Mesendoderm (in vitro differentiated cells): ENCODE measurements around the gene MAN2B2.

ENCODE experiments used
- DNase-seq: peaks from one replicate; pipeline ENCODE4 v3.0.0; 2013
- H2AK5ac ChIP-seq: 2 replicates; pipeline ENCODE4 v1.6.1; 2013; ENCODE audit warnings: low read length, inconsistent platforms
- H2BK120ac ChIP-seq: 2 replicates; pipeline ENCODE4 v1.6.1; 2013; ENCODE audit warnings: low read depth, mild to moderate bottlenecking, low read length, moderate library complexity, mixed read lengths
- H2BK15ac ChIP-seq: replicated peaks from 2 replicates; pipeline ENCODE4 v1.6.1; 2013; ENCODE audit warnings: low read depth, mild to moderate bottlenecking, moderate library complexity
- H2BK5ac ChIP-seq: 2 replicates; pipeline ENCODE4 v1.6.1; 2013; ENCODE audit warnings: low read length, inconsistent platforms
- H3K18ac ChIP-seq: 2 replicates; pipeline ENCODE4 v1.6.1; 2013; ENCODE audit warnings: mild to moderate bottlenecking, low read length, mixed read lengths
- H3K23ac ChIP-seq: one replicate; pipeline ENCODE4 v1.6.1; 2013; ENCODE audit warnings: low read length
- H3K27ac ChIP-seq: 2 replicates; pipeline ENCODE4 v1.5.1; 2013; ENCODE audit warnings: low read depth, mild to moderate bottlenecking, inconsistent platforms, low read length, moderate library complexity
- H3K27me3 ChIP-seq: 2 replicates; pipeline ENCODE4 v1.6.1; 2013; ENCODE audit warnings: low read length, control low read depth, mild to moderate bottlenecking, inconsistent platforms; ENCODE audit not compliant: insufficient read depth, poor library complexity
- H3K36me3 ChIP-seq: 2 replicates; pipeline ENCODE4 v1.6.1; 2013; ENCODE audit warnings: low read length, inconsistent platforms; ENCODE audit not compliant: control insufficient read depth, insufficient read depth
- H3K4ac ChIP-seq: one replicate; pipeline ENCODE4 v1.6.1; 2013; ENCODE audit warnings: low read depth, mild to moderate bottlenecking, low read length, moderate library complexity
- H3K4me1 ChIP-seq: 2 replicates; pipeline ENCODE4 v1.6.1; 2013; ENCODE audit warnings: low read depth, low read length, inconsistent platforms; ENCODE audit not compliant: control insufficient read depth
- H3K4me2 ChIP-seq: 2 replicates; pipeline ENCODE4 v1.6.1; 2013; ENCODE audit warnings: low read length
- H3K4me3 ChIP-seq: 2 replicates; pipeline ENCODE4 v1.5.1; 2013; ENCODE audit warnings: mild to moderate bottlenecking, low read length
- H3K56ac ChIP-seq: one replicate; pipeline ENCODE4 v1.6.1; 2013; ENCODE audit warnings: low read length
- H3K79me1 ChIP-seq: 2 replicates; pipeline ENCODE4 v1.6.1; 2013; ENCODE audit warnings: low read length, inconsistent platforms
- H3K79me2 ChIP-seq: 2 replicates; pipeline ENCODE4 v1.6.1; 2013; ENCODE audit warnings: mild to moderate bottlenecking, low read length; ENCODE audit not compliant: control insufficient read depth, insufficient read depth
- H3K9ac ChIP-seq: 2 replicates; pipeline ENCODE4 v1.6.1; 2013; ENCODE audit warnings: low read length, inconsistent platforms
- H4K5ac ChIP-seq: one replicate; pipeline ENCODE4 v1.6.1; 2013; ENCODE audit warnings: low read length
- H4K8ac ChIP-seq: one replicate; pipeline ENCODE4 v1.6.1; 2013; ENCODE audit warnings: low read depth, mild to moderate bottlenecking, control low read depth, low read length, moderate library complexity
- WGBS: extraction: QIAGEN DNeasy Blood & Tissue Kit; methylation state at CpG from one replicate; pipeline ENCODE4 v1.1.7; 2013; ENCODE audit warnings: low lambda C conversion rate, missing lambda C conversion rate; ENCODE audit not compliant: insufficient coverage; ENCODE audit errors: extremely low coverage; 5-methylcytosine and 5-hydroxymethylcytosine counted together

The MAN2B2 gene

DNA sequence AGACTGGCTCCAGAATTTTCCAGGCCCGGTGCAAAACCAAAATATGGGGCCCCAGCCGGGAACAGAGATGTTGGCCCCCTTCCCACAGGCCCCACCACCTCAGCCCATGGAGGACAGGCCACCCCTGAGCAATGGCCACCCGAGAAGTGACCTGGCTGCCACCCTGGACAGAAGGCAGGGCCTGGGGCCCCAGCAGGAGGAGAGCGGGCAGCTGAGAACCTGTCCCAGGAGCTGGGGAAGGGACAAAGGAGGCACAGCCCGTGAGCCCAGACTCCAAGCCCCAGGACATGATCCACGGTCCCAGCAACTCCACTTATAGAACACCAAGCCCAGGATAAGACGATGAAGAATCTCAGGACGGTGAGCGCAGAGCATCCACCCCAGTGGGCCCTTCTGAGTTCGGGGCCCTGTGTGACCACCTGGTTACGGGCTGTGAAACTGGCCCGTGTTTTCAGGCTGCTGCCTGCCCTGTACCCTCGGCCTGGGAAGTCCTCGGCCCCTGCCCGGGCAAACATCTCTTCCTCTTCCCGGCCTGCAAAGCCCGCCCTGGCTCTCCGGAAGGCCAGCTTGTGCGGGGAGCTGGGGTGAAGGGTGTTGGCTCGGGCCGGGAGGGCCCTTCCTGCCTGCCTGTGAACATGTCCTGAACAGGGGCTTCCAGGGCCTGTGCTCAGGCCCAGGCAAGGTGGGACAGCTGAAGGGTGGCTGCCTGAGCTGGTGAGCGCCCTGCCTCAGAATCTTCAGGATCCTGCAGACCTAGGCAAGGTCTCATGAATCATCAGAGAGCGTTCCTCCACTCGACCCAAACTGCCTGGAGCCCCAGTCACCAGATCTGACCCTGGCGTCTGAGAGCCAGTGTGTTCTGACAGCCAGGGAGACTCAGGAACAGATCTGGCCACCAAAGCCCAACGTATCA, 47.0 kb upstream of the MAN2B2 start:
- H3K27ac ChIP-seq: peak overlapping the region; percentile 94

DNA sequence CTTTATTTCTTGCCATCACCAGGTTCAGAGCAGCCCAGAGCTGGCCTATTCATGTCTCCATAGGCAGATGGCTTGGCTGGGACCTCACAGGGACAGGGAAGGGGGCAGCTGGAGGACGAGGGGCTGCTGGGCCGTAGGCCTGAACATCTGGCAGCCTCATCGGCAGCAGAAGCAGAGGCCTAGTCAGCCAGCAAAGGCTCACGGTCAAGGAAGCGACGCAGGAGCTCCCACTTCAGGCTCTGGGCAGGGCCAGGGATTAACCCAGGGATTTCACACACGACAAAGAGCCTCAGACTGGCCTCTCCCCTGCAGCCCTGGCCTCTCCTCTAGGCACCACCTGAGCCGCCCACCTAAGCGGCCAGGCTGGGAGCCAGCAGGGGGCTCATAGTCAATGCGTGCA, 46.0 kb upstream of the MAN2B2 start:
- H3K4ac ChIP-seq: peak overlapping the region; percentile 46

More for the DNA sequence above, 47.0 kb upstream of the MAN2B2 start:
- Histone ChIP-seq H3K4ac (peak overlapping the region; percentile 99), H3K36me3 (no peaks in the 10 kb centered on the region), H3K79me1 (no peaks in the 10 kb centered on the region), H3K27me3 (no peaks in the 10 kb centered on the region), H2BK5ac (peak overlapping the region; percentile 56), H3K79me2 (no peaks in the 10 kb centered on the region), H2AK5ac (peak overlapping the region; percentile 86), H3K56ac (peak overlapping the region; percentile 72), H3K9ac (peak overlapping the region; percentile 60), H2BK120ac (peak overlapping the region; percentile 88), H4K5ac (no peak overlapping the region), H4K8ac (peak overlapping the region; percentile 30), H3K4me3 (no peak overlapping the region), H3K4me1 (peaks cover 19% of the 10 kb centered on the region), H2BK15ac (no peak overlapping the region), H3K18ac (peak overlapping the region; percentile 34), H3K4me2 (no peak overlapping the region), H3K23ac (peak overlapping the region; percentile 95)
- peak; percentile 80 for DNase-seq
- no CpG with 5 or more reads among the region's 26 CpGs for WGBS

DNA sequence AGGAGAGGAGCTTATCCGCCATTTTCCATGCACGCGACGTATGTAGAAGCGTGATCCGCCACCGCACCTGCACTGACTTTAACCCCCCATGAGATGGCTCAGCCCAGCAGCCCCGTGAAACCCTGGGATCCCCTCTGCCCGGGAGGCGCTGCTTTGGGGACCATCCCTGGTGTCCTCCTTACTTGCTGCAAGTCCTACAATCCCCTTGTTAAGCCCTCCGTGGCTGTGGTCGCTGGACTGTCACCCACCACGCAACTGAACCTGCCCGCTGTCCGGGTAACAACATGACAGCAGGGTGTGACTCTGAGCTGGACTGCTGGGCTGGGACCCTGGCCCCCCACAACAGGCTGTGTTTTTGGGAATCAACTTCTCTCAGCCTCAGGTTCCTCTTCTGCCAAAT, 44.7 kb upstream of the MAN2B2 start:
- Histone ChIP-seq H3K56ac (no peak overlapping the region), H2BK5ac (no peak overlapping the region), H4K8ac (no peak overlapping the region), H3K4me1 (peaks cover 19% of the 10 kb centered on the region), H2BK15ac (no peak overlapping the region), H3K27ac (no peak overlapping the region), H3K79me2 (no peaks in the 10 kb centered on the region), H3K9ac (no peak overlapping the region), H4K5ac (no peak overlapping the region), H3K18ac (no peak overlapping the region), H3K27me3 (no peaks in the 10 kb centered on the region), H3K4me2 (no peak overlapping the region), H3K36me3 (no peaks in the 10 kb centered on the region), H3K4ac (peak overlapping the region; percentile 46), H2AK5ac (peak overlapping the region; percentile 57), H2BK120ac (no peak overlapping the region), H3K4me3 (no peak overlapping the region), H3K79me1 (no peaks in the 10 kb centered on the region), H3K23ac (no peak overlapping the region)
- WGBS: no CpG with 5 or more reads among the region's 15 CpGs
- DNase-seq: no peak

More for the DNA sequence above, 46.0 kb upstream of the MAN2B2 start:
- no peaks in the 10 kb centered on the region for H3K36me3 ChIP-seq
- peak overlapping the region; percentile 92 for H4K5ac ChIP-seq
- peak; percentile 81 for DNase-seq
- H4K8ac ChIP-seq: no peak overlapping the region
- H3K27ac ChIP-seq: peak overlapping the region; percentile 74
- H3K18ac ChIP-seq: peak overlapping the region; percentile 57
- no peak overlapping the region for H2BK15ac ChIP-seq
- H2AK5ac ChIP-seq: peak overlapping the region; percentile 72
- no peak overlapping the region for H3K23ac ChIP-seq
- no peak overlapping the region for H3K4me3 ChIP-seq
- no peaks in the 10 kb centered on the region for H3K27me3 ChIP-seq
- peak overlapping the region; percentile 66 for H2BK120ac ChIP-seq
- H3K4me1 ChIP-seq: peaks cover 19% of the 10 kb centered on the region
- peak overlapping the region; percentile 98 for H3K56ac ChIP-seq
- H3K79me2 ChIP-seq: no peaks in the 10 kb centered on the region
- H2BK5ac ChIP-seq: peak overlapping the region; percentile 99
- H3K4me2 ChIP-seq: no peak overlapping the region
- H3K9ac ChIP-seq: peak overlapping the region; percentile 75
- WGBS: no CpG with 5 or more reads among the region's 10 CpGs
- no peaks in the 10 kb centered on the region for H3K79me1 ChIP-seq

DNA sequence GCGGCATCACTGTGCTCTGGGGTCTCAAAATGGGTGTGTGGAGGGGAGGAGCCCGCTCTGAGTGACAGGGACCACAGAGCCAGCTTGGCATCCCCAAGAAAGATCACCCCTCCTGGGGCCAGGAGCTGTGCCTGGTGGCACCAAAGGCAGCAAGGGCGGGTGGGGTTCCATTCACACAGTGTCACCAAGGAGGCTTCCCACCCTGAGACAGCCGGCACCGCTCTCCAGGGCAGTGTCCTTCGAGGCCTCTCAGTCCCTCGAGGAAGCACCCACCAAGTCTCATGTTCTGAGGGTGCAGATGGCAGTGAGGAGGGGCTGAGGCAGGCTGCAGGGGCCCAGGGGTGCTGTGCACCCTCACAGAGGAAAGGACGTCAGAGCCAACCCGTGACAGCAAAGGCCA, 44.0 kb upstream of the MAN2B2 start:
- no peak for DNase-seq
- Histone ChIP-seq H3K4me2 (no peak overlapping the region), H3K4me3 (no peak overlapping the region), H3K27me3 (no peaks in the 10 kb centered on the region), H3K79me2 (no peaks in the 10 kb centered on the region), H3K36me3 (no peaks in the 10 kb centered on the region), H2BK15ac (no peak overlapping the region), H2BK5ac (no peak overlapping the region), H3K9ac (no peak overlapping the region), H2BK120ac (no peak overlapping the region), H3K79me1 (no peaks in the 10 kb centered on the region), H3K4ac (no peak overlapping the region), H3K4me1 (peaks cover 19% of the 10 kb centered on the region), H2AK5ac (peak overlapping the region; percentile 62), H3K18ac (no peak overlapping the region), H3K23ac (no peak overlapping the region), H3K56ac (peak overlapping the region; percentile 53), H4K8ac (no peak overlapping the region), H4K5ac (no peak overlapping the region), H3K27ac (no peak overlapping the region)
- no CpG with 5 or more reads among the region's 9 CpGs for WGBS

DNA sequence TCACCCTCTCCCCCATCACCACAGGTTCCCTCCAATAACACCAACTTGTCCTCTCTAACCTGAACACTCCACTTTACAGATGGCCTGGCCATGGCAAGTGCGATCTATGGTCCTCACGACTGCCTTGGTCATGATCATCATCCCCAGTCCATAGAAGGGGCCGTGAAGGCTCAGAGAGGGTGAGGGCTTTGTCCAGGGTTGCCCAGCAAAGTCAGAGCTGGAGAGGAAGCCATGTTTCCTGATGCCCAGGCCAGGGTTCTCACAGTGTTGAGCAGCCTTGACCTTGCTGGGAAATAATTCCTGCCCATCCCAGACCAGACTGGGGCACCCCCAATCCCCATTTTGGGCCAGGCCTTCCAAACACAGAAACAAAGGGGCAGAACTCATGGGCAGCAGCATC, 42.9 kb upstream of the MAN2B2 start:
- Histone ChIP-seq H2BK5ac (no peak overlapping the region), H2BK120ac (no peak overlapping the region), H3K4me2 (no peak overlapping the region), H3K27me3 (no peaks in the 10 kb centered on the region), H3K79me1 (no peaks in the 10 kb centered on the region), H3K79me2 (no peaks in the 10 kb centered on the region), H2BK15ac (no peak overlapping the region), H3K56ac (no peak overlapping the region), H4K5ac (no peak overlapping the region), H3K27ac (no peak overlapping the region), H3K36me3 (no peaks in the 10 kb centered on the region), H4K8ac (no peak overlapping the region), H2AK5ac (peak overlapping the region; percentile 24), H3K9ac (no peak overlapping the region), H3K18ac (no peak overlapping the region), H3K4me1 (peaks cover 14% of the 10 kb centered on the region), H3K4me3 (no peak overlapping the region), H3K4ac (no peak overlapping the region), H3K23ac (no peak overlapping the region)
- no peak for DNase-seq
- no CpG with 5 or more reads among the region's 3 CpGs for WGBS
